ENCODE results near the gene SLC12A5.
A peak's percentile ranks its signal among the peaks of the same experiment; 100 is the strongest.

The SLC12A5 gene

GRCh38 chr20:46053416-46053815, 24.4 kb downstream of the SLC12A5 start (continued):
- no peak for TF ChIP-seq ZFP3 (tag by site-specific recombination; IDR thresholded peaks at IDR 0.05; ENCODE audit: low read depth)
- no peak for TF ChIP-seq ZNF561 (tag by site-specific recombination; IDR thresholded peaks at IDR 0.05; ENCODE audit: borderline replicate concordance)
- TF ChIP-seq ZNF10 (tag by site-specific recombination; IDR thresholded peaks at IDR 0.05), result no peak
- no peak for TF ChIP-seq ZNF174 (tag by site-specific recombination; IDR thresholded peaks at IDR 0.05)
- TF ChIP-seq ZNF585B (tag by site-specific recombination; IDR thresholded peaks at IDR 0.05), result no peak
- no peak for TF ChIP-seq ZNF157 (tag by site-specific recombination; IDR thresholded peaks at IDR 0.05)
- TF ChIP-seq ZNF600 (tag by site-specific recombination; IDR thresholded peaks at IDR 0.05), result no peak

DNA sequence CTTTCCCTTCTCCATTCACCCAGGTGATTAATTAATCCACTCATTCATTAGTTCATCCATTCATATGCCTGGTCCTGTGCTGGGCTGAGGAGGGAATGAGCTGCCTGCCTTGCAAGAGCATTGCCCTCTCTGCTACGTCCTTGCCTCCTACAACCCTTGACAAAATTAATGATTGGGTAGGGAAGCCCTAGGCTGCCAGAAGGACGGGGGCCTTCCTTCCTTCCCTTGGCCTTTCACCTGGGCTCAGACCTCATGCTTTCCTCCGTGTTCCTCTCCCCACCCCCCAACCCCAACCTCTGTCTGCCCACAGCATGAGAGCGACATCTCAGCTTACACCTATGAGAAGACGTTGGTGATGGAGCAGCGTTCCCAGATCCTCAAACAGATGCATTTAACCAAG, 25.6 kb downstream of the SLC12A5 start:
- ChIA-PET POLR2A (no interaction called here), CTCF (interaction anchor here (1.1 kb wide), 1 partner anchor 32 kb away, joined by 4 read pairs; no protein-coding TSS in a partner anchor)
- Histone ChIP-seq H3K27ac (ENCODE audit: extremely low read depth, low read depth, low read length) (no peak overlapping the region), H3K9me3 (ENCODE audit: control insufficient read depth, insufficient read depth, low read depth, low read length) (no peaks in the 10 kb centered on the region), H3K36me3 (ENCODE audit: control insufficient read depth in 2 of 2, insufficient read depth in 1 of 2, low read length in 2 of 2) (no peaks in the 10 kb centered on the region), H3K4me1 (ENCODE audit: control insufficient read depth, insufficient read depth, low read length) (no peaks in the 10 kb centered on the region), H3K4me3 (ENCODE audit: low read depth, low read length) (no peak overlapping the region)
- TF ChIP-seq, protein P1, sequence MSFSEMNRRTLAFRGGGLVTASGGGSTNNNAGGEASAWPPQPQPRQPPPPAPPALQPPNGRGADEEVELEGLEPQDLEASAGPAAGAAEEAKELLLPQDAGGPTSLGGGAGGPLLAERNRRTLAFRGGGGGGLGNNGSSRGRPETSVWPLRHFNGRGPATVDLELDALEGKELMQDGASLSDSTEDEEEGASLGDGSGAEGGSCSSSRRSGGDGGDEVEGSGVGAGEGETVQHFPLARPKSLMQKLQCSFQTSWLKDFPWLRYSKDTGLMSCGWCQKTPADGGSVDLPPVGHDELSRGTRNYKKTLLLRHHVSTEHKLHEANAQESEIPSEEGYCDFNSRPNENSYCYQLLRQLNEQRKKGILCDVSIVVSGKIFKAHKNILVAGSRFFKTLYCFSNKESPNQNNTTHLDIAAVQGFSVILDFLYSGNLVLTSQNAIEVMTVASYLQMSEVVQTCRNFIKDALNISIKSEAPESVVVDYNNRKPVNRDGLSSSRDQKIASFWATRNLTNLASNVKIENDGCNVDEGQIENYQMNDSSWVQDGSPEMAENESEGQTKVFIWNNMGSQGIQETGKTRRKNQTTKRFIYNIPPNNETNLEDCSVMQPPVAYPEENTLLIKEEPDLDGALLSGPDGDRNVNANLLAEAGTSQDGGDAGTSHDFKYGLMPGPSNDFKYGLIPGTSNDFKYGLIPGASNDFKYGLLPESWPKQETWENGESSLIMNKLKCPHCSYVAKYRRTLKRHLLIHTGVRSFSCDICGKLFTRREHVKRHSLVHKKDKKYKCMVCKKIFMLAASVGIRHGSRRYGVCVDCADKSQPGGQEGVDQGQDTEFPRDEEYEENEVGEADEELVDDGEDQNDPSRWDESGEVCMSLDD (tag by site-specific recombination; IDR thresholded peaks at IDR 0.05), result no peak
- TF ChIP-seq ZNF248 (tag by site-specific recombination; IDR thresholded peaks at IDR 0.05), result no peak
- no peak for TF ChIP-seq SCRT2 (tag by site-specific recombination; IDR thresholded peaks at IDR 0.05)
- TF ChIP-seq CTCF (tag by site-specific recombination; IDR thresholded peaks at IDR 0.05), result no peak
- TF ChIP-seq ZNF354C (tag by site-specific recombination; IDR thresholded peaks at IDR 0.05; ENCODE audit: borderline replicate concordance, low read depth), result no peak
- no peak for TF ChIP-seq ZNF664 (tag by site-specific recombination; IDR thresholded peaks at IDR 0.05)
- TF ChIP-seq ZSCAN30 (tag by site-specific recombination; IDR thresholded peaks at IDR 0.05), result no peak
- TF ChIP-seq ZNF548 (tag by site-specific recombination; IDR thresholded peaks at IDR 0.05), result no peak
- TF ChIP-seq ZNF776 (tag by site-specific recombination; IDR thresholded peaks at IDR 0.05; ENCODE audit: borderline replicate concordance), result no peak
- no peak for TF ChIP-seq ZBTB8A (tag by site-specific recombination; IDR thresholded peaks at IDR 0.05)
- TF ChIP-seq ZNF747 (tag by site-specific recombination; IDR thresholded peaks at IDR 0.05), result no peak
- no peak for TF ChIP-seq ZXDB (tag by site-specific recombination; IDR thresholded peaks at IDR 0.05)
- TF ChIP-seq ZBTB1 (tag by site-specific recombination; IDR thresholded peaks at IDR 0.05), result no peak
- TF ChIP-seq ZNF510 (tag by site-specific recombination; IDR thresholded peaks at IDR 0.05; ENCODE audit: insufficient replicate concordance), result no peak

- no peaks in the 10 kb centered on the region for H3K4me1 ChIP-seq (ENCODE audit: control insufficient read depth, insufficient read depth, low read length)
- H3K36me3 ChIP-seq (ENCODE audit: control insufficient read depth in 2 of 2, insufficient read depth in 1 of 2, low read length in 2 of 2), result peaks cover 0 to 2% of the 10 kb centered on the region in 2 experiments; a peak in 1 of 3 replicates
- CTCF ChIA-PET, result no interaction called here
- POLR2A ChIA-PET, result no interaction called here
- H3K27ac ChIP-seq (ENCODE audit: extremely low read depth, low read depth, low read length), result no peak overlapping the region
- no peak overlapping the region for H3K4me3 ChIP-seq (ENCODE audit: low read depth, low read length)
- H3K9me3 ChIP-seq (ENCODE audit: control insufficient read depth, insufficient read depth, low read depth, low read length), result no peaks in the 10 kb centered on the region
- TF ChIP-seq, protein P2, sequence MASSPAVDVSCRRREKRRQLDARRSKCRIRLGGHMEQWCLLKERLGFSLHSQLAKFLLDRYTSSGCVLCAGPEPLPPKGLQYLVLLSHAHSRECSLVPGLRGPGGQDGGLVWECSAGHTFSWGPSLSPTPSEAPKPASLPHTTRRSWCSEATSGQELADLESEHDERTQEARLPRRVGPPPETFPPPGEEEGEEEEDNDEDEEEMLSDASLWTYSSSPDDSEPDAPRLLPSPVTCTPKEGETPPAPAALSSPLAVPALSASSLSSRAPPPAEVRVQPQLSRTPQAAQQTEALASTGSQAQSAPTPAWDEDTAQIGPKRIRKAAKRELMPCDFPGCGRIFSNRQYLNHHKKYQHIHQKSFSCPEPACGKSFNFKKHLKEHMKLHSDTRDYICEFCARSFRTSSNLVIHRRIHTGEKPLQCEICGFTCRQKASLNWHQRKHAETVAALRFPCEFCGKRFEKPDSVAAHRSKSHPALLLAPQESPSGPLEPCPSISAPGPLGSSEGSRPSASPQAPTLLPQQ (tag by site-specific recombination; IDR thresholded peaks at IDR 0.05), result no peak
- TF ChIP-seq ZNF184 (tag by site-specific recombination; IDR thresholded peaks at IDR 0.05), result no peak
- TF ChIP-seq, protein P3, sequence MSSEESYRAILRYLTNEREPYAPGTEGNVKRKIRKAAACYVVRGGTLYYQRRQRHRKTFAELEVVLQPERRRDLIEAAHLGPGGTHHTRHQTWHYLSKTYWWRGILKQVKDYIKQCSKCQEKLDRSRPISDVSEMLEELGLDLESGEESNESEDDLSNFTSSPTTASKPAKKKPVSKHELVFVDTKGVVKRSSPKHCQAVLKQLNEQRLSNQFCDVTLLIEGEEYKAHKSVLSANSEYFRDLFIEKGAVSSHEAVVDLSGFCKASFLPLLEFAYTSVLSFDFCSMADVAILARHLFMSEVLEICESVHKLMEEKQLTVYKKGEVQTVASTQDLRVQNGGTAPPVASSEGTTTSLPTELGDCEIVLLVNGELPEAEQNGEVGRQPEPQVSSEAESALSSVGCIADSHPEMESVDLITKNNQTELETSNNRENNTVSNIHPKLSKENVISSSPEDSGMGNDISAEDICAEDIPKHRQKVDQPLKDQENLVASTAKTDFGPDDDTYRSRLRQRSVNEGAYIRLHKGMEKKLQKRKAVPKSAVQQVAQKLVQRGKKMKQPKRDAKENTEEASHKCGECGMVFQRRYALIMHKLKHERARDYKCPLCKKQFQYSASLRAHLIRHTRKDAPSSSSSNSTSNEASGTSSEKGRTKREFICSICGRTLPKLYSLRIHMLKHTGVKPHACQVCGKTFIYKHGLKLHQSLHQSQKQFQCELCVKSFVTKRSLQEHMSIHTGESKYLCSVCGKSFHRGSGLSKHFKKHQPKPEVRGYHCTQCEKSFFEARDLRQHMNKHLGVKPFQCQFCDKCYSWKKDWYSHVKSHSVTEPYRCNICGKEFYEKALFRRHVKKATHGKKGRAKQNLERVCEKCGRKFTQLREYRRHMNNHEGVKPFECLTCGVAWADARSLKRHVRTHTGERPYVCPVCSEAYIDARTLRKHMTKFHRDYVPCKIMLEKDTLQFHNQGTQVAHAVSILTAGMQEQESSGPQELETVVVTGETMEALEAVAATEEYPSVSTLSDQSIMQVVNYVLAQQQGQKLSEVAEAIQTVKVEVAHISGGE (tag by site-specific recombination; conservative IDR thresholded peaks at IDR 0.05; ENCODE audit: low read depth), result no peak
- TF ChIP-seq EGR2 (tag by site-specific recombination; IDR thresholded peaks at IDR 0.05; ENCODE audit: low read depth), result peak; percentile 95
- TF ChIP-seq ZNF76 (tag by site-specific recombination; IDR thresholded peaks at IDR 0.05; ENCODE audit: borderline replicate concordance, low read depth), result no peak
These were observed 26.3 kb downstream of the SLC12A5 start for GRCh38 chr20:46055269-46055668.
